ENCODE results near the gene ARPP21.

DNA sequence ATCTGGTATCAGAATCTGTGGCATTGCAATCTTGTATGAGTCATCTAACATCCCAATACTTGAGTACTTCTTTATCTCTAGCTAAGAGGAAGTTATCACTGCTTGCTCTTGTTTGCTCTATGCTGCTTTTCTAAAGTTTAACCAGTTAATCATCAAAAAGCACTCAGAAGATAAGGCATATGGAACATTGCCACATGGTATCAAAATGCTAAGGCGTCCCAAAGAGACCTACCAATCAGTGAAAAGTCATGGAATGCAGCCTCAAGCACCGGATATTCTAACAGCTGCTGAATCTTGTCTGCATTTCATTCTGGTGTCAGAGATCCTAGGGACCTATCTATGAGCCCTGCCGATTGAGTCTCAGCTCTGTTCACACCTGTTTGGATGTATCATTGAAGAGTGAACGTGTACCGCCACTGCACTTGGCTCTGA is 192.8 kb downstream of the ARPP21 start:
- TF ChIP-seq, protein P1, sequence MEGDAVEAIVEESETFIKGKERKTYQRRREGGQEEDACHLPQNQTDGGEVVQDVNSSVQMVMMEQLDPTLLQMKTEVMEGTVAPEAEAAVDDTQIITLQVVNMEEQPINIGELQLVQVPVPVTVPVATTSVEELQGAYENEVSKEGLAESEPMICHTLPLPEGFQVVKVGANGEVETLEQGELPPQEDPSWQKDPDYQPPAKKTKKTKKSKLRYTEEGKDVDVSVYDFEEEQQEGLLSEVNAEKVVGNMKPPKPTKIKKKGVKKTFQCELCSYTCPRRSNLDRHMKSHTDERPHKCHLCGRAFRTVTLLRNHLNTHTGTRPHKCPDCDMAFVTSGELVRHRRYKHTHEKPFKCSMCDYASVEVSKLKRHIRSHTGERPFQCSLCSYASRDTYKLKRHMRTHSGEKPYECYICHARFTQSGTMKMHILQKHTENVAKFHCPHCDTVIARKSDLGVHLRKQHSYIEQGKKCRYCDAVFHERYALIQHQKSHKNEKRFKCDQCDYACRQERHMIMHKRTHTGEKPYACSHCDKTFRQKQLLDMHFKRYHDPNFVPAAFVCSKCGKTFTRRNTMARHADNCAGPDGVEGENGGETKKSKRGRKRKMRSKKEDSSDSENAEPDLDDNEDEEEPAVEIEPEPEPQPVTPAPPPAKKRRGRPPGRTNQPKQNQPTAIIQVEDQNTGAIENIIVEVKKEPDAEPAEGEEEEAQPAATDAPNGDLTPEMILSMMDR (IDR thresholded peaks at IDR 0.05; ENCODE audit: low read depth, low read length) = no peak
- no peak for TF ChIP-seq EZH2phosphoT487 (IDR thresholded peaks at IDR 0.05; ENCODE audit: low read depth)
